ENCODE data around the gene P2RX2.

Gene P2RX2

GRCh38 chr12:132621657-132622435 is 3.3 kb downstream of the P2RX2 start:
- DNase-seq = no peak

GRCh38 chr12:132622437-132623071 is 4.0 kb downstream of the P2RX2 start:
- no peak for DNase-seq

GRCh38 chr12:132623072-132623869 is 4.7 kb downstream of the P2RX2 start:
- no peak for DNase-seq

GRCh38 chr12:132624186-132624855 is 5.7 kb downstream of the P2RX2 start:
- DNase-seq = no peak

- DNase-seq = no peak
These were observed 6.5 kb downstream of the P2RX2 start for GRCh38 chr12:132624910-132625630.

GRCh38 chr12:132625731-132626430 is 7.3 kb downstream of the P2RX2 start:
- no peak for DNase-seq

GRCh38 chr12:132629330-132629729 is 10.8 kb downstream of the P2RX2 start:
- no peak for DNase-seq

- DNase-seq = no peak
These were observed 12.1 kb downstream of the P2RX2 start for GRCh38 chr12:132630672-132631071.

GRCh38 chr12:132631666-132632065 is 13.1 kb downstream of the P2RX2 start:
- DNase-seq = no peak

- DNase-seq = no peak
These were observed 14.1 kb downstream of the P2RX2 start for GRCh38 chr12:132632521-132633228.

- DNase-seq = no peak
These were observed 14.8 kb downstream of the P2RX2 start for GRCh38 chr12:132633398-132633797.

- no peak for DNase-seq
These were observed 15.3 kb downstream of the P2RX2 start for GRCh38 chr12:132633901-132634300.

GRCh38 chr12:132634411-132634990 is 15.9 kb downstream of the P2RX2 start:
- DNase-seq = no peak

- DNase-seq = no peak
These were observed 16.7 kb downstream of the P2RX2 start for GRCh38 chr12:132635076-132635955.

GRCh38 chr12:132637811-132638210 is 19.2 kb downstream of the P2RX2 start:
- no peak for DNase-seq

- no peak for DNase-seq
These were observed 20.2 kb downstream of the P2RX2 start for GRCh38 chr12:132638541-132639408.

GRCh38 chr12:132639956-132640520 is 21.5 kb downstream of the P2RX2 start:
- no peak for DNase-seq

- DNase-seq = no peak
These were observed 22.4 kb downstream of the P2RX2 start for GRCh38 chr12:132640936-132641335.

All from GF-D8 (cell line).